GM18907 (cell line): Measurements from ENCODE around the gene SLC15A1.

Source experiments
- ATAC-seq: cut with Tn5 transposase; IDR thresholded peaks from one replicate; pipeline ENCODE4 v1.9.1; 2021; ENCODE audit warnings: mild to moderate bottlenecking, moderate library complexity; ENCODE audit not compliant: unreplicated experiment

The SLC15A1 gene

DNA sequence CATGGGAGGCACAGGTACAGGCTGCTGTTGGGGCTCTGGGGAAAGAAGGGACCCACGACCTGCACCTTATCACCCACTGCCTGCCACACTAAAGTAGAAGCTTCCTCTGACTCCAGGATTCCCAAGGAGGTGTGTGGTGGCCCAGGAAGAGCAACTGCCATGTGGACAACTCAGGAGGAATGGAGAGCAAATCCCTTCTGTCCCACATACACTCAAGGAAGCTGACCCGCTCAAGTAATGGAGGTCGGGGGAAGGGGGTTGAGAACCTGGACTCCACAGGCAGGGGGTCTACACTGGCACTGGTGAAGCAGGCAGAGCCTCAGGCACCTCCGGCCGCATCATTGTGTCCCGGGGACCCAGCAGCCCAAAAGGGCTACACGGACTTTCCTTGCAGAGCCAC lies 29.4 kb upstream of the SLC15A1 start:
- ATAC-seq: no peak

DNA sequence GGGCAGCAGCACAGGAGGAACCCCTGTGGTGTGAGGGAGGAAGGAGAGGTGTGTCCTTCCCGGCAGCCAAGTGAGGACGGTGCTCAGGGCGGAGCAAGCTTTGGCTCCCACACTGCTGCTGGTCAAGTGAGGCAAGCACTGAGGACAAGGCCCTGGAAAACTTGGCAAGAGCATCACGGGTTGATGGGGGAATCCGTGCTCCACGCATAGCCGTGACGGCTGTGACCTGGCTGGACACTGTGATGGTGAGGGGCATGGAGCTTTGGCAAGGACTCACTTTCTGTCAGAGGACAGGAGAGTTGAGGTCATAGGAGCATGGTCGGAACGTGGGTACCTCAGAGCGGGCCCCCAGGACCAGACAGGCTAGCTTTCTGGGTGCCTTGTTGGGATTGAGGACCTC lies 29.0 kb upstream of the SLC15A1 start:
- no peak for ATAC-seq

DNA sequence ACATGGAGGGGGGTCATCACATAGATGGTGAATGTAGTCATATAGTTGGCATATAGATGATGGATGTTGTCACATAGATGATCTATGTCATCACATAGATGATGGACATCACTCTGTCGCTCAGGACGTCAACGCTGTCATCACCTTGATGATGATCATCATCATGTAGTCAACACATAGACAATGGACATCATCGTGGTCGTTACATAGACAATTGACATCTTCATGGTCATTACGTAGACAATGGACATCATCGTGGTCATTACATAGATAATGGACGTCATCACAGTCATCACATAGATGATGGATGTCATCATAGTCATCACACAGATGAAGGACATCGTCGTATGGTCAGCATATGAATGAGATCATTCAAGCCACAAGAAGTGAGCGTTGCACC lies 28.6 kb upstream of the SLC15A1 start:
- ATAC-seq: no peak

DNA sequence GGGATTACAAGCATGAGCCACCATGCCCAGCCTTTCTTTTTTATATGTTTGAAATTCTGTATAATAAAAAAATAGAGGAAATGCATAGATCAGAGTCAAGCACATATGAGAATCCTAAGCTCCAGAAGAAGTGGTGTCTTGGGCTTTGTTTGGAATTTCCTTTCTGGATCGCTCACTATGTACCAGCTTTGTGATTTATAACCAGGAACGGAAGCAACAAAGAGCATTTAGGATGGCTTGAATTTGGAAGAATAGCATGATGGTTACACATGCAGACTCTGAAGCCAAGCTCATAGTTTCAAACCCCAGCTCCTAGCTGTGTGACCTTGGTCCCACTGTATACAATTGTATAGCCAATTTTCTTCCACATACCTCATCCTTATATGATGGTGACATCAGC lies 28.0 kb upstream of the SLC15A1 start:
- no peak for ATAC-seq

DNA sequence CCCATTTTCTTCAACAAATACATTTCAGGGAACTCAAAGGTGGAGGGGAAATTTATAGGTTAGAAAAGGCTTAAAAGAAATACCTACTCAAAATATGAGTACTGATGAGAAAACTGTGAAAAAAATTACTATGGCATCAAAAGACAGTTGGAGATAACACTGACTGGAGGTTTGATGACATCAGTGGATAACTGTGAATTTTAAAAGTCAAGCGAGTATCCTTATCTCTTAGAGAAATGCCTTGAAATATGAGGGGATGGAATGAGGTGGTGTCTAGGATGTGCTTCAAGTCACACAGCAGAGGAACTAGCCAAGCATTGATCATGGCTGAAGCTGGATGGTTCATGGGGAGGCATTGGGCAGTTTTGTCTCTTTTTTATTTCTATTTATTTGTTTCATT lies 27.2 kb upstream of the SLC15A1 start:
- no peak for ATAC-seq

DNA sequence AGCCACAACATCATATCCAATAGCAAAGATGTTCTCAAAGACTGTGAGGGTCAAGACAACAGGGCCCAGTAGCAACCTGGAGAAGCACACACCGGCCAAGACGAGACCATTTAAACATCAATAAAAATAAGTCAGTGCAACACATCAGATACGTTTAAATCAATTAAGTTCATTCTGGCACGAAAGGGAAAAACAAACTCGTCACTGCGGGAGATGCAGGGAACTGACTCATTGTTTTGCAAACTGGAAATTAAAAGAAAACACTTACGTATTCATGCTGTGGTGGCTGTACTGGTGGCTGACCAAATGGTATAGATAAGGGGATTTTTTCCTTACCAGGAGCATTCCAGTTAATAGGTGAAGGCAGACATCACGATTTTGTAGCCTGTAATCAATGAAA lies 26.3 kb upstream of the SLC15A1 start:
- ATAC-seq: no peak

DNA sequence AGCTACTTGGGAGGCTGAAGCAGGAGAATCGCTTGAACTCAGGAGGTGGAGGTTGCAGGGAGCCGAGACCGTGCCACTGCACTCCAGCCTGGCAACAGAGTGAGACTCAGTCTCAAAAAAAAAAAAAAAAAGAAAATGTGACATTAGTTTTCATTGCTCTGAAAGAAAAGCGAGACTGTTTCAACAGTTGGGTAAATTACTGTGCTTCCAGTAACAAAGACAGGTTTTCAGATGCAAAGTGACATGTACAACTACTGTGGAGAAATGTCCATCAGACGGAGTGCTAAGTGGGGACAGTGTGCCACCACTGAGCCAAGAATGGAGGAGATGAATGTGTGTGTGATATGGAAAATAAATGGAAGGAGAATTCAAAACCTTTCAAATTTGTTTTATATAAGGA lies 24.2 kb upstream of the SLC15A1 start:
- no peak for ATAC-seq

DNA sequence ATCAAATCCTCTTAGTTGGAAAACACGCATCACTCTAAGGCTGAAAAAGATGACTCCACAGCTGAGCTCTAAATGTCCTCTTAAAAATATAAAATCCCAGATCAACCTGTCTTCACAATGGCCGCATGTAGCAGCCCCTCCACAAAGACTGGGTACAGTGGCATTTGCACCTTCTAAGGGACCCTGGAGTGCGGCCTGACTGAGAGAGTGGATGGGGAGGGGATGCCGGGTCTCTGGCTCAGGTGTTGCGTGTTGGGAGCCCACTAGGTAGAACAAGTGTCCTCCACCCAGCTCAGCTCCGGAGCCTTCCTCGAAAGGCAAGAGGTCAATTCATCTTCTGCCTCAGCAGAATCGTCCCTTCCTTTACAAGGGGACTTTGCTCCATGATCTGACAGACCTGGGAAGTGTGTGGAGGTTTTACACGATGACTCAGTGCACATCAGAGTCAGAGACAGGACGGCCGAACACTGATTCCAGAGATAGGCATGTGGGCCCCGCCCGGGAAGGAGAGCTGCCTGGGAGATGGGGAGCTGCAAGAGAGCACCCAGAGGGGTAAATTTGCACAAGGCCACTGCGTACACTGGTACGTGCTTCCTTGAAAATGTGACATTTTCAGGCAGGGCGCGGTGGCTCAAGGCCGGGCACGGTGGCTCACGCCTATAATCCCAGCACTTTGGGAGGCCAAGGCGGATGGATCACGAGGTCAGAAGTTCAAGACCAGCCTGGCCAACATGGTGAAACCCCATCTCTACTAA lies 23.5 kb upstream of the SLC15A1 start:
- ATAC-seq: no peak

DNA sequence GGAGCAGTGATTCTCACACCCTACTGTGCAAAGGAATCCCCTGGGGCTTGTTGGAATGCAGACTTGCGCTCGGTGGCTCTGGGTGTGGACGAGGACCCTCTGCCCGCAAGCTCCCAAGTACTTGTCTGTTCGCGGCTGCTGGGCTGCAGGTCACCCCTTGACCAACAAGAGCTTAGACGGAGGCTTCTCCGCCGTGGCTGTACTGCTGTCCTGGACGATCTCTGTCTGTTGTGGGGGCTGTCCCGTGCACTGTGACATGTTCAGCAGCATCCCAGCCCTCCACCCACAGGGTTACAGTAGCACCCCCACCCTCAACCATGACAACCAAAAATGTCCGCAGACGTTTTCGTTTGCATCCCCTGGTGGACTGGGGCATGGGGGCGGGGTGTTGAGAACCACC lies 22.9 kb upstream of the SLC15A1 start:
- no peak for ATAC-seq

DNA sequence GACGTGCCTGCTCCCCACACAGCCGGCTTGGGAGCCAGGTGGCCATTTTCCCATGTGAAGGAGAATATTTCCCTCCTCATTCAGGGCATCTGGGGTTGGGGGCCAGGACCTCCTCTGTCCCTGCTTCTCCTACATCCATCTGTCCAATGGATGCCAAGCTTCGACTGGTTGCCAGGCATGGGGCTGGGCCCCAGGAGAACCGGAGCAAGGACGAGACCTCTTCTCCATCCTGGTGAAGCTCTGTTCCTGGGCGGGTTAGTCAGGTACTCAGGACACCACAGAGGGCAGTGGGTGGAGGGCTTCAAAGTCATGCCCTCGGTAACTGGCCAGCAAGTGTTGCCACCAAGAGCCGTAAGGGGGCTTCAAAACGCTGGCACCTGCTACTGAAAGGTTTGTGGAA lies 22.3 kb upstream of the SLC15A1 start:
- ATAC-seq: no peak

DNA sequence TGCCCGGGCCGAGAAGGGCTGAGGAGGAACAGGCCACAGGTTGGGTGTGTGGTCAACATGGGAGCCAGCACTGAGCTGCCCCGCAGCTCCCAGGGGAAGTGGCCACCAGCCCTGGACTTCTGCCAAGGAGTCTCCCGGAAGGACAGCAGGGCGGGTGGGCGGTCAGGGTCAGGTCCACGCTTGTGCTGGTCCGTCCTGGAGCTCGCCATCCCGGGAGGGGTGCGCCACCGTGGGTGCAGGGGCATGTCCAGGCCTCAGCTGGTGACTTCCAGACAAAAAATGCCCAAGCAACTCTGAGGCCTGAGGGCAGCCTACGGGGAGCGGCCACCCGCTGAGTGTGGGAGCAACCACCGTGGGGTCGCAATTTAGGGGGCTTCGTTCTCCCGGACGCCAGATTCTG lies 21.4 kb upstream of the SLC15A1 start:
- no peak for ATAC-seq

DNA sequence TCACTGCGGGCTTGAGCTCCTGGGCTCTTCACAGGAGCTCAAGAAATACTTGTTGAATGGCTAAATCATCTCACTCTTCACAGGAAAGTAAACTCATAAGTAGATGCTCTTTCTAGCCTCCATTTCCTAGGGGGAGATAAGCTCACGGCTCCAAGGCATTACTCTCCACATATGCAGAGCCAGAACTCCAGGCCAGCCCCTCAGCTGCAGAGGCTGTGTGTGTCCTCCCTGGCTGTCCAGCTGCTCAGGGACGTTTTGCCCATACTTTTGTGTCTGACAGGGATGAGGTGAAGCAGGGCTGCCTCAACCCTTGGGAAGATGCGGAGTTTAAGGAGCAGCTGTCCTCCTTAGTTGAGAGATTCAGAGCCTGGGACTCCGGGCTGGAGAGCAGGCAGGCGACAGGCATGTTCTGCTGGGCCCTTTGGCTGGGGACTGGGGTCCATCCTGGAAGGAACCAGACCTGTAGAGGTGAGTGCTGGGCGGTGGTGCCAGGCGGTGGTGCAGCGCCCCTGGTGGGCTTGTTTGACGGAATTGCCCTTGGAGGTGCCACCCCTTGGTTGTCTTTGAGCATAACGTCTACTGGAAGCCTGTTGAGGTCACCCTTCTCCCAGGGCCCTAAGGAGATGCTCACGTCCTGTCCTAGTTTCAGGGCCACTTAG lies 20.5 kb upstream of the SLC15A1 start:
- ATAC-seq: no peak

DNA sequence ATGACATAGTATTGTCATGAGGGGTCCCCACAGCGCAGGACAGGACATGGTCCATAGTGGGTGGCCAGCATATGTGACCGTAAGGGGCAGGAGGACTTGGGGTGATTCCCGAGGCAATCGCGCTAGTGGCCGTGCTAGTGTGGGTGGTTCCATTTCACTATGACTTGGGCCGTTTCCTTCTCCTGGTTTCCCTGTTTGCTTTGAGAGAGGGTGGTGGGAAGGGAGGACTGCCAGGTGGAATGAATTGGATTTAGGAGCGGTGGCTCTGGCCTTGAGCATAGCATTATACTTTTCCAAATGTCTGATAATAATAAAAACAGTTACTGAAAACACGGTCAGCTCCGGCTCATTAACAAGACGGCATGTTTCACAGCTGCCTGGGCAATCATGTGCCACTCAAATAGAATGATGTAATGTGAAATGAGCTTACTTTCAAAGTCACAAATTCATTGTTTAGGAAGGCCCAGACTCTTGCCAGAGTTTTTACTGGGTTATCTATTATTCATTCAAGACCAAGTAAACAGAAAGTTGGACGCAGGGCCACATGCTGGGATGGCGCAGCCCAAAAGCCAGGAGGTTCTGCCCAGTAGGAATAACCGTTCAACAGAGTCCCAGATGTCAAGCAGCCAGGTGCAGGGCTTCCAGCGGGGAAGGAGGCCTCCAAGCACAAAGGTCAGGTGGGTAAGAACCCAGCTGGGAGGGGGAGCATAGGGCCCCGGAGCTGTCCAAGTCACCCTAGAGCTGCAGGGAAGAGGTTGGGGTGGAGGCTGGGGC lies 19.6 kb upstream of the SLC15A1 start:
- ATAC-seq: no peak

DNA sequence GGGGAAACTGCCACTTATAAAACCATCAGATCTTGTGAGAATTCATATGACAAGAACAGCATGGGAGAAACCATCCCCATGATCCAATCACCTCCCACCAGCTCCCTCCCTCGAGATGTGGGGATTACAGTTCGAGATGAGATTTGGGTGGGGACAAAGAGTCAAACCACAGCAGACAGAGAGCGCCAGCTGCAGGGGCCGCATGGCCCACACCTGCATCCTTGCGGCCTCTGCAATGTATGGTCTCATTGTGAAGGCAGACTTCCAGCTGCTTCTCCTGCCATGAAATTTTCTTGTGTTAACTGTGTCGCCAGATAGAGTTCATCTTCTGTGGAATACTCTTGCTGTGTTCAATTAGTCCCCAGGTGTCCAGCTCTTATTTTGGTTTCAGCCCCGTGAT lies 17.3 kb upstream of the SLC15A1 start:
- no peak for ATAC-seq

DNA sequence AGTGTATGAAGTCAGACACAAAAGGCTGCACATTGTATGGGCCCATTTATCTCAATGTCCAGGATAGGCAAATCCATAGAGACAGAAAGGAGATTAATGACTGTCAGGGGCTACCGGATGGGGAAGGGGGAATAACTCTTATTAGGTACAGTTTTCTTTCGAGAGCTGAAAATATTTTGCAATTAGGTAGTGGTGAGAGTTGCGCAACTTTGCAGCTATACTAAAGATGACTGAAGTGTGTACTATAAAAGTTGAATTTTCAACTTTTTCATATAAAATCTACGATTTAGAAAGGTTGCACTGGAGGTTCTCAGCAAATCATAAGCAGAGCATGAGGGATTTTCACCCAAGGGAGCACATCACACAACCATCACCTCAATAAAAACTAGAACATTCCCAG lies 16.1 kb upstream of the SLC15A1 start:
- no peak for ATAC-seq

DNA sequence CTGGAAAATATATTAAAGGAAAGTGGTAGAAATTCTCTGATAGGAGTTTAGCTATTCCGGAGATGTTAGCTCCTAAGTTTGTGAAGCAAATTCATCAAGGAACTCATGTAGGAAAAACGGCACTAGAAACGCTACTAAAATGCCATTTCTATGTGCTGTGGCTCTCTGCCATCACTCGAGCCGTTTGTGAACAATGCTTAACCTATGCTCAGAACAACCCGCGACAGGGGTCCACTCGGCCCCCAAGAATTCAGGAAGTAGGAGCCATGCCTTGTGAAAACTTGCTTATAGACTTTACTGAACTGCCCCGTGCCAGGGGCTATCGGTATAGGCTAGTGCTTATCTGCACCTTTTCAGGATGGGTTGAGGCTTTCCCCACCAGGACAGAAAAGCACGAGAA lies 14.2 kb upstream of the SLC15A1 start:
- no peak for ATAC-seq

DNA sequence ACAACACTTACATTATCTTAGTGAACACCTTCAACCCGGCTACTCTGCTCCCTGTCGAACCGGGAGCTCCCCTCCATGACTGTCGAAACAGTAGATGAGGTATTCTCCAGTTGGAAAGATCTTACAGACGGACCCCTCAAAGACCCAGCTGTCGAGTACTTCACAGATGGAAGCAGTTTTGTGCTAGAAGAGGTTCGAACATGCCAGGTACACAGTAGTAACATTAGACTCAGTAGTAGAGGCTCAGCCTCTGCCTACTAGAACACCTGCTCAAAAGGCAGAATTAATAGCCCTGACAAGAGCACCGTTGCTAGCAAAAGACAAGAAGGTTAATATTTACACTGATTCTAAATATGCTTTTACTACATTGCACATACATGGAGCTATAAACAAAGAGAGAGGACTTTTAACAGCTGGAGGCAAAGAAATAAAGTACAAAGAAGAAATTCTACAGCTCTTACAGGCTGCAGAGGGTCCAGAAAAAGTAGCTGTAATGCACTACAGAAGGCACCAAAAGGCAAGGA lies 13.6 kb upstream of the SLC15A1 start:
- ATAC-seq: no peak

DNA sequence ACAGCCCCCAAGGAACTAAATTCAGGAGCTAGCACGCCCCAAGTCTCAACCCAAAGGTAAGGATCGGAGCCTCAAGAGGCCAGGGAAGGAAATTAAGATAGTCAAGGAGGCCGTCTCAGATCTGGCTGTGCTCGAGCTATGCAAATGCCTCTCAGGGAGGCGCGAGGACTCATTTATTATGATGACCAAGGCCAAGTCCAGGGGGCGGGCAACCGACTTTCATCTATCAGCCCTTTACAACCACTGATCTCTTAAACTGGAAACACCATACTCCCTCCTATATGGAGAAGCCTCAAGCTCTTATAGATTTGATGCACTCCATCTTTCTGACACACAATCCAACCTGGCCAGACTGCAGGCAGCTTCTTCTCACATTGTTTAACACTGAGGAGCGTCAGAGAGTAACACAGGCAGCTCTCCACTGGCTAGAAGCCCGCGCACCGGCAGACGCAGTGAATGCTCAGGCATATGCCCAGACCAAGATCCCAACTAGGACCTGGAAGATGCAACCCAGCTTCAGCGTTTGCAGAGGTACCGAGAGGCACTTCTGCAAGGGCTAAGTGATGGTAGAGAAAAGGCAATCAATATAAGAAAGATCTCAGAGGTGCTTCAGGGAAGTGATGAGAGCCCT lies 9.6 kb upstream of the SLC15A1 start:
- no peak for ATAC-seq

DNA sequence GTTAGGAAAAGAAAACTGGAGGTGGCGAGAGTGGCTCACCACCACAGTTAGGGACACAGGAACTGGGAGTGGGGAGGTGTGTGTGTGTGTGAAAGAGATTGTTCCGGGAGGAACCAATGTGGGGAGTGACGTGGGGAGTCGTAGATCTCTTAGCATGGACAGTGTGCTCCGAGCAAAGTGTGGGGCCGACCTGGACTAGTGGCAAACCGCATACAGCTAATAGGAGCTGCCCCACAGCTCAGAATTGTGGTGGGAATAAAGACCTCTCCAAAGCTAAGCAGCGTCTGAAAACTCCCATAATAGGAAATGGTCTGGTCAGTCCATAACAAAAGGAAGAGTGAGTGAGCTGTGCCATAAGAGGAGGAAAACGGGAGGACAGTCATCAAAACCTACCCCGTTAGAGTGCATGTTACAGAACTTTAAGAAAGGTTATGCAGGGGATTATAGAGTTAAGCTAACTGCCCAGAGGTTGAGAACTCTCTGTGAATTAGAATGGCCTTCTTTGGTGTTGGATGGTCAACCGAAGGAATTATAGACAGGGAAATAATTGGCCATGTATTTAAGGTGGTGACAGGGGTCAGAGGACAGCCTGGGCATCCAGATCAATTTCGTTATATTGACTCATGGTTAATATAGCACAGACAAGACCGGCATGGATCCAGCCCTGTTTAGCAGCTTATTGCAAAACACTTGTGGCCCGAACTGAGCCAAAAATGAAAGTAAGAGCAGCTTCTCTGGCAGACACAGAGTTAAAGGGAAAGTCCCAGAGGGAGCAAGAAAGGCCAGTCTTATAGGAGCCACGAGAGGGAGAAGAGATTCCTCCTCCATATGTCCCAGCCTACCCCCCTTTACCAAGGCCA lies 8.9 kb upstream of the SLC15A1 start:
- peak; percentile 92 for ATAC-seq

DNA sequence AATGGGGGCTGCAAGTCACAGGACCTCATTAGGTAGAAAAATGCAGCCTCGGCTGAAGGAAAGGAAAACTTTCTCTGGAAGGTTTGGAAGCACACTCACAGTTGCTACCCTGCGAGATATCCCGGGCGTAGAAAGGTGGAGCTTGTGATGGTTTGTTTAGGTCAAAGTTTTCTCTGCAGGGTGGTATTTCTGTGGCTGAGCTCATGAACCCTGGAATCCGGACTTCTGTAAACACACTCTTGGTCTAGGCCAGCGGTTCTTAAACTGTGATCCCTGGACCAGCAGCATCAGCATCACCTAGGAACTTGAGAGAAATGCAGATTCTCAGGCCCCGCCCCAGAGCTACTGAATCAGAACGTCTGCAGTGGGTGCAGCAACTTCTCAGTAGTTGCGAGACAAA lies 3.3 kb upstream of the SLC15A1 start:
- no peak for ATAC-seq
